Activated CD8-positive, alpha-beta T cell treated with anti-CD3 and anti-CD28 coated beads, Interleukin-2, amount 10 ng/mL, durations not matched to agents 7 days and 5 days (primary cell): ENCODE data around the gene FGF22. TPM values are rescaled to one million over a fixed set of nuclear protein-coding genes. Genes with fewer than 3 reads are reported as not detected.

ENCODE experiments used
- ATAC-seq: fragments of 150-1000 bp; cut with Tn5 transposase; one replicate; pipeline ENCODE4 v1.10.0; 2021; ENCODE audit warnings: moderate library complexity
- CTCF ChIA-PET: fragments of 350-600 bp; sonication (Branson Sonifier 250); formaldehyde crosslinking; loops from one replicate; lab custom pipeline; 2021; ENCODE audit warnings: antibody characterized with exemption; lab: Charles Lee
- POLR2A ChIA-PET: fragments of 350-600 bp; sonication (Branson Sonifier 250); formaldehyde crosslinking; loops from one replicate; lab custom pipeline; 2021; ENCODE audit warnings: antibody characterized with exemption; lab: Charles Lee
- DNase-seq: peaks from one replicate; pipeline ENCODE4 v3.0.0-alpha.2; 2020
- H3K27ac Mint-ChIP-seq: one replicate; pipeline ENCODE4 v1.8.0; 2021; ENCODE audit warnings: mild to moderate bottlenecking, mixed read lengths
- H3K27me3 Mint-ChIP-seq: one replicate; pipeline ENCODE4 v1.8.0; 2021; ENCODE audit warnings: low read depth, mixed read lengths
- H3K36me3 Mint-ChIP-seq: one replicate; pipeline ENCODE4 v1.8.0; 2021; ENCODE audit warnings: low read depth, mixed read lengths
- H3K4me1 Mint-ChIP-seq: one replicate; pipeline ENCODE4 v1.8.0; 2021; ENCODE audit warnings: low read depth, mixed read lengths
- H3K4me3 Mint-ChIP-seq: one replicate; pipeline ENCODE4 v1.8.0; 2021; ENCODE audit warnings: mild to moderate bottlenecking, mixed read lengths
- H3K9me3 Mint-ChIP-seq: one replicate; pipeline ENCODE4 v1.8.0; 2022; ENCODE audit warnings: mixed read lengths; ENCODE audit not compliant: insufficient read depth
- total RNA-seq, 2 experiments: library from RNA; stranded (reverse); gene quantifications; one replicate each; pipeline ENCODE4 v1.2.3, GENCODE V29; 2021

FGF22 gene
- total RNA-seq, 2 experiments from 2014 or later, result not detected

DNA sequence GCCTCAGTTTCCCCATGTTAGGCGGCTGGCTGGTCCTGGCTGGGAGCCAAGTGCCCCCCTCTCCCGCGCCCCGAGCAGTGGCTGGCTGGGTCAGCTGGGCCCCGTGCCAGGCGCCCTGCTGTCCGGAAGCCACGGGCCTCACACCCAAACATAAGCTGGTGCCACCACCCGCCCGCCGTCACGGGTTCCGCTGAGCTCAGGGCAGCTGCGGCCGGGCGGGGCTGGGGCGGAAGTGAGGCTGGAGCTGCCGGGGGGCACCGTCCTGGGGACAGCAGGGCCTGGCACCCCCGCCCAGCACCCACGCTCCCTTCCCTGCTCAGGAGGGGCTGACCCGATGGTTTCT is 30.7 kb upstream of the FGF22 start:
- ATAC-seq, result no peak
- peaks cover 18% of the 10 kb centered on the region for H3K4me1 Mint-ChIP-seq
- H3K36me3 Mint-ChIP-seq, result peaks cover under 1% of the 10 kb centered on the region
- H3K9me3 Mint-ChIP-seq, result no peaks in the 10 kb centered on the region
- H3K4me3 Mint-ChIP-seq, result no peak overlapping the region
- ChIA-PET CTCF (no interaction called here), POLR2A (no interaction called here)
- DNase-seq, result no peak
- H3K27me3 Mint-ChIP-seq, result no peaks in the 10 kb centered on the region
- H3K27ac Mint-ChIP-seq, result no peak overlapping the region

DNA sequence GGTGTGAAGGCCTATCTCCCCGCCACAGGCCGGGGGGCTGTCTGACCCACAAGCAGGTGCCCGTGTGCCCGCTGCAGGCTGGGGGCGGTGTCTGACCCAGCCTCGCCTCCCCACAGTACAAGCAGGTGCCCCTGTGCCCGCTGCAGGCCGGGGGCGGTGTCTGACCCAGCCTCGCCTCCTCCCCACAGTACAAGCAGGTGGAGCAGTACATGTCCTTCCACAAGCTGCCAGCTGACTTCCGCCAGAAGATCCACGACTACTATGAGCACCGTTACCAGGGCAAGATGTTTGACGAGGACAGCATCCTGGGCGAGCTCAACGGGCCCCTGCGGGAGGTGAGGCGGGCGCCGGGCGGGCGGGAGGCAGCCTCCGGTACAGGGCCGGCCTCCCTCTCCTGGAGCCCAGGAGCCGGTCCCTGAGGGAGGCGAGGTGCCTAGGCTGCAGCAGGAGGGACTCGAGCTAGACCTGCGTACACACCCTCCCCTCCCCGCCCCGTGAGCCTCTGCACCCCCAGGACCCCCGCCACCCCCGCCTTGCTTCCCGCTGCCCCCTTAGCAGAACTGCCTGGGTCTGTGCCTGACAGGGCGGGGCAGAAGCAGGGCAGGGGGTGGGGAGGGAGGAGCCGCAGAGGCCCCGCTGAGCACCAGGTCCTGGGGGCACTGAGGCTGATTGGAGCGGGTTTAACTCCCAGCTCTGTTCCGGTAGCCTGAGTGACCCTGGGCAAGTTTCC is 29.4 kb upstream of the FGF22 start:
- peak overlapping the region; percentile 84 for H3K4me3 Mint-ChIP-seq
- ATAC-seq, result peak; percentile 50
- ChIA-PET CTCF (interaction anchor here (1.6 kb wide), 1 partner anchor 78 kb away, joined by 4 read pairs; the partner anchor contains the start of gene CDC34), POLR2A (interaction anchor here (1.2 kb wide), 1 partner anchor 15 kb away, joined by 3 read pairs; no protein-coding TSS in a partner anchor)
- no peaks in the 10 kb centered on the region for H3K9me3 Mint-ChIP-seq
- peaks cover 20% of the 10 kb centered on the region for H3K4me1 Mint-ChIP-seq
- H3K27me3 Mint-ChIP-seq, result no peaks in the 10 kb centered on the region
- peak; percentile 63 for DNase-seq
- H3K27ac Mint-ChIP-seq, result peak overlapping the region; percentile 96
- H3K36me3 Mint-ChIP-seq, result peaks cover 9% of the 10 kb centered on the region

- H3K4me1 Mint-ChIP-seq, result peaks cover 23% of the 10 kb centered on the region
- peak; percentile 74 for ATAC-seq
- POLR2A ChIA-PET, result interaction anchor here (0.9 to 1.2 kb wide), 2 partner anchors 14 to 52 kb away, joined by 3 to 5 read pairs; partner anchors contain the start of gene RNF126
Observed at GRCh38 chr19:610801-611480, 28.7 kb upstream of the FGF22 start.

DNA sequence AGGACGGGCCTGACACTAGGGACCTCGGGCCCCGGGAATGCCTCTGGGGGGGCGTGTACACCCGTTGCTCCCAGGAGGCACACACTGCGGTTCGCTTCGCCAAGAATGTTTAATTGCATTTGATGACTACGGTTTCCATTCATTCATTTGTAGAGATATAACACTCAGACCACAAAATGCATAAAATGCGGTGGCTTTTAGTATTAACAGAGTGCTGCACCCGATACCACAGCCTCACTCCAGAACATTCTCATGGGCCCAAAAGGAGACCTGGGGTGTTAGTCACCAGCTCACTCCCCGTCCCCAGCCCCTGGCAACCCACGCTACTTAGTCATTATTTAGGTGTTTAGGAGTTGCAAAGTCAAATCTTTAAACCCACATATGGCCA is 28.2 kb upstream of the FGF22 start:
- H3K27me3 Mint-ChIP-seq, result peaks cover 2% of the 10 kb centered on the region
- DNase-seq (peak; percentile 37), ATAC-seq (peak; percentile 5)
- H3K4me3 Mint-ChIP-seq, result peak overlapping the region; percentile 84
- H3K4me1 Mint-ChIP-seq, result peaks cover 23% of the 10 kb centered on the region
- CTCF ChIA-PET, result interaction anchor here (1.0 to 2.1 kb wide), 3 partner anchors 27 to 101 kb away, joined by 3 to 6 read pairs (median 3); no protein-coding TSS in a partner anchor
- H3K9me3 Mint-ChIP-seq, result no peaks in the 10 kb centered on the region
- H3K36me3 Mint-ChIP-seq, result peaks cover 12% of the 10 kb centered on the region
- peak overlapping the region; percentile 96 for H3K27ac Mint-ChIP-seq
- POLR2A ChIA-PET, result interaction anchor here (0.9 to 1.0 kb wide), 2 partner anchors 52 to 277 kb away, joined by 3 to 5 read pairs; partner anchors contain the start of gene RNF126

More at GRCh38 chr19:610801-611480, 28.7 kb upstream of the FGF22 start:
- CTCF ChIA-PET, result interaction anchor here (1.0 to 2.1 kb wide), 4 partner anchors 27 to 100 kb away, joined by 3 to 6 read pairs (median 4); partner anchors contain the start of gene CDC34
- peaks cover 2% of the 10 kb centered on the region for H3K27me3 Mint-ChIP-seq
- H3K4me3 Mint-ChIP-seq, result peak overlapping the region; percentile 84
- H3K9me3 Mint-ChIP-seq, result no peaks in the 10 kb centered on the region
- H3K36me3 Mint-ChIP-seq, result peaks cover 12% of the 10 kb centered on the region
- peak; percentile 80 for DNase-seq
- peak overlapping the region; percentile 96 for H3K27ac Mint-ChIP-seq

GRCh38 chr19:612941-613340 is 26.7 kb upstream of the FGF22 start:
- CTCF ChIA-PET, result interaction anchor here (2.1 kb wide), 1 partner anchor 29 kb away, joined by 6 read pairs; no protein-coding TSS in a partner anchor
- no peak overlapping the region for H3K27ac Mint-ChIP-seq
- peaks cover 2% of the 10 kb centered on the region for H3K27me3 Mint-ChIP-seq
- H3K4me1 Mint-ChIP-seq, result peaks cover 23% of the 10 kb centered on the region
- POLR2A ChIA-PET, result interaction anchor here (0.6 kb wide), 1 partner anchor 70 kb away, joined by 3 read pairs; no protein-coding TSS in a partner anchor
- DNase-seq, result no peak
- H3K36me3 Mint-ChIP-seq, result peaks cover 15% of the 10 kb centered on the region
- ATAC-seq, result no peak
- no peaks in the 10 kb centered on the region for H3K9me3 Mint-ChIP-seq
- H3K4me3 Mint-ChIP-seq, result no peak overlapping the region

DNA sequence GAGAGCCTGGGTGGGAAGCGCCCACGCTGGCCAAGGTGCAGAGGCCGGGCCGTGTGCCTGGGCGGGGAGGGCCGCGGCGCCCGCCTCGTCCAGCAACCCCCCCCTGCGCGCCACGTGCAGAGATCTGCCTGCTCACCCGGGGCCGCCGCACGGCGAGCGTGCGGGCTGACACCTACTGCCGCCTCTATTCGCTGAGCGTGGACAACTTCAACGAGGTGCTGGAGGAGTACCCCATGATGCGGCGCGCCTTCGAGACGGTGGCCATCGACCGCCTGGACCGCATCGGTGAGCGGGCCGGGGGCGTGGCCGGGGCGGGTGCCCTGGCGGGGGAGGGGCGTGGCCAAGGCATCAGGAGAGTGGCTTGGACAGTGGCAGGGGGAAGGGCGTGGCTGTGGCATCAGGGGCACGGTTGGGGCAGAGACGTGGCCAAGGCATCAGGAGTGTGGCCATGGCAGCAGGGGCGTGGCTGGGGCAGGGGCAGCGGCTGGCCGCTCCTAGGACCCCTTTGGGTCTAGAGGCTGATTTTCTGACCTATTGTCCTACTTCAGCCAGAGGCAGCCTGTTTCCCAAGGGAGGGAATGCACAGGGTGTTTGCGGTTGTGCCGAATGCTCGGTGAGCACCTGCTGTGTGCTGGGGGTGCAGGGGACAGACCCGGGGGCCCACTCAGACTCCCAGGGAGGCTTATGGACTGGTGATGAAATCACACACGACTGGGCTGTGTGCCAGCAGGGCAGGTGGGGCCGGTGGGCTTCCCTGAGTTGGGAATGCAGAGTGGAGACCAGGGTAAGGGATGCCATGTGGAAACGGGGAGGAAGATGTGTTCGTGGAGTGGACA is 25.7 kb upstream of the FGF22 start:
- Mint-ChIP-seq H3K27me3 (peaks cover 2% of the 10 kb centered on the region), H3K36me3 (peaks cover 20% of the 10 kb centered on the region), H3K27ac (no peak overlapping the region), H3K4me1 (peaks cover 23% of the 10 kb centered on the region), H3K4me3 (no peak overlapping the region), H3K9me3 (no peaks in the 10 kb centered on the region)
- POLR2A ChIA-PET, result no interaction called here
- no peak for DNase-seq
- ATAC-seq, result no peak
- CTCF ChIA-PET, result no interaction called here

GRCh38 chr19:615619-616018 is 24.1 kb upstream of the FGF22 start:
- no peaks in the 10 kb centered on the region for H3K9me3 Mint-ChIP-seq
- POLR2A ChIA-PET, result no interaction called here
- ATAC-seq (no peak), DNase-seq (no peak)
- H3K27ac Mint-ChIP-seq, result no peak overlapping the region
- peaks cover 2% of the 10 kb centered on the region for H3K27me3 Mint-ChIP-seq
- no peak overlapping the region for H3K4me3 Mint-ChIP-seq
- H3K36me3 Mint-ChIP-seq, result peaks cover 27% of the 10 kb centered on the region
- CTCF ChIA-PET, result no interaction called here
- peaks cover 16% of the 10 kb centered on the region for H3K4me1 Mint-ChIP-seq

- ATAC-seq (no peak), DNase-seq (no peak)
- peaks cover 13% of the 10 kb centered on the region for H3K4me1 Mint-ChIP-seq
- no peaks in the 10 kb centered on the region for H3K9me3 Mint-ChIP-seq
- H3K36me3 Mint-ChIP-seq, result peaks cover 27% of the 10 kb centered on the region
- H3K27me3 Mint-ChIP-seq, result peaks cover 2% of the 10 kb centered on the region
- ChIA-PET CTCF (no interaction called here), POLR2A (no interaction called here)
- no peak overlapping the region for H3K27ac Mint-ChIP-seq
- no peak overlapping the region for H3K4me3 Mint-ChIP-seq
Observed at GRCh38 chr19:616062-616700, 23.5 kb upstream of the FGF22 start.

DNA sequence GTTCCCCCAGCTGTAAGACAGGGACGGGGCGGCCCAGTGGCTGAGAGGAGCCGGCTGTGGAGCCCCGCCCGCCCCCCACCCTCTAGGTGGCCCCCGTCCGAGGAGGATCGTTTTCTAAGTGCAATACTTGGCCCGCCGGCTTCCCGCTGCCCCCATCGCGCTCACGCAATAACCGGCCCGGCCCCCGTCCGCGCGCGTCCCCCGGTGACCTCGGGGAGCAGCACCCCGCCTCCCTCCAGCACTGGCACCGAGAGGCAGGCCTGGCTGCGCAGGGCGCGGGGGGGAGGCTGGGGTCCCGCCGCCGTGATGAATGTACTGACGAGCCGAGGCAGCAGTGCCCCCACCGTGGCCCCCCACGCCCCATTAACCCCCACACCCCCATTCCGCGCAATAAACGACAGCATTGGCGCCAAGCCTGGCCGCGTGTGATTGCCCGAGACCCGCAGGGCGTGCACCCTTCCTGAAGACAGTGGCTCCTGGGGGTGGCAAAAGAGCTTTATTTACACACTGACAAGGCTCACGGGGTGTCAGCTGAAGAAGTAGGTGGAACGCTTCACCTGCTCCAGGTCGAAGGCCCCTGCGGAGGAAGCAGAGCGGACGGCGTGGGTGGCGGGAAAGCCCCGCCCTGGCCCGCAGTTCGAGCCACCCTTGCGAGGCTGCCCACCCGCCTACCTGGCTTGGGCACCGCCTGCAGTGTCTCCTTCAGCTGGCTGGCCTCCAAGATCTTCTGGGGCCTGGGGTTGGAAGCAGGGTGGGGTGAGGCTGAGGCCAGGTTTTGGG is 22.7 kb upstream of the FGF22 start:
- H3K27ac Mint-ChIP-seq, result no peak overlapping the region
- H3K27me3 Mint-ChIP-seq, result peaks cover 2% of the 10 kb centered on the region
- CTCF ChIA-PET, result no interaction called here
- no peak overlapping the region for H3K4me3 Mint-ChIP-seq
- ATAC-seq, result no peak
- peaks cover 8% of the 10 kb centered on the region for H3K4me1 Mint-ChIP-seq
- peaks cover 27% of the 10 kb centered on the region for H3K36me3 Mint-ChIP-seq
- DNase-seq, result no peak
- no peaks in the 10 kb centered on the region for H3K9me3 Mint-ChIP-seq
- POLR2A ChIA-PET, result no interaction called here

DNA sequence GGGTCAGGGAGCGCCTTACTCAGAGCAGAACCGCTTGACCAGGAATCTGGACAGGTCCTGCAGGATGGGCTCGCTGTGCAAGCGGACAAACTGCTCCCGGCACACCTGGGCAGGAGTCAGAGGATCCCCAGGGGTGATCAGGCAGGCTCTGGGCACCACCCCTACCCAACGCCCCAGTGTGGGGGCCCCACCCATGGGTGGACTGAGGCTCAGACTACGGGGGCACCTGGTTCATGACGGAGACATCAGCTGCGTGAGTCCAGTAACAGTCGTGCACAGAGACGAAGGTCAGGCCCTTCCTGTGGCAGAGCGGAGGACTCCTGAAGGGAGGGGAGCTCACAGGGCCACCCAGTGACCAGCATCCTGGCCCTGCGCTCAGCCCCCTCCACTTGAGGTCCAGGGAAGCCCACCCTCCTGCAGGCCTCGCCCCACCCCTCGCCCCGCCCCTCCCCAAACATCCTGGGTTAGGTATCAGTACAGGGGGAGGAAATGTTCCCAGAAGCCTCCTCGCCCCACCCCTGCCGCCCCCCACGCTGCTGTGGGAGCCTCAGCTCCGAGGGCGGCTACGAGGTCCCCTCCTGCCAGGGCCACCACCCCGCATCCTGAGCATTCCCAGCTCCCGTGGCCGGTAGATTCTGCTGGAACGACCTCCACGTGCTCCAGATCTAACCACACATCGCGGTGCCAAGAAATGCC is 22.0 kb upstream of the FGF22 start:
- no peak for DNase-seq

More for the DNA sequence above, 22.0 kb upstream of the FGF22 start:
- ATAC-seq, result no peak
- H3K36me3 Mint-ChIP-seq, result peaks cover 27% of the 10 kb centered on the region
- H3K4me3 Mint-ChIP-seq, result no peak overlapping the region
- POLR2A ChIA-PET, result no interaction called here
- peaks cover 2% of the 10 kb centered on the region for H3K27me3 Mint-ChIP-seq
- CTCF ChIA-PET, result interaction anchor here (0.7 kb wide), 1 partner anchor 320 kb away, joined by 3 read pairs; no protein-coding TSS in a partner anchor
- H3K9me3 Mint-ChIP-seq, result no peaks in the 10 kb centered on the region
- peaks cover 5% of the 10 kb centered on the region for H3K4me1 Mint-ChIP-seq
- no peak overlapping the region for H3K27ac Mint-ChIP-seq
